ENCODE data around the gene MTERF2.
"Not testable (repeated sequence)": the region's sequence is repeated elsewhere in the genome, so short reads cannot be mapped to it uniquely, and the experiment has no call there.

The MTERF2 gene

GRCh38 chr12:106986625-106987389 lies at the start of gene MTERF2:
MTERF2 (minus strand) TSS chr12:106987146; CDS start chr12:106978714, 8,432 bp downstream.
- Mint-ChIP-seq H3K27me3 (no peaks in the 10 kb centered on the region), H3K36me3 (ENCODE audit: low read depth) (peaks cover 38% of the 10 kb centered on the region), H3K27ac (peak within 1 kb of the TSS; percentile 87), H3K9me3 (peaks cover 8% of the 10 kb centered on the region), H3K4me1 (ENCODE audit: low read depth) (peaks cover 55% of the 10 kb centered on the region), H3K4me3 (peak within 1 kb of the TSS; percentile 85)
- peak; percentile 86 for DNase-seq

GRCh38 chr12:107035733-107036132 lies 48.8 kb upstream of the MTERF2 start:
- H3K27ac Mint-ChIP-seq: no peak overlapping the region
- no peak for DNase-seq
- no peak overlapping the region for H3K4me3 Mint-ChIP-seq
- H3K4me1 Mint-ChIP-seq (ENCODE audit: low read depth): peaks cover 36% of the 10 kb centered on the region
- no peaks in the 10 kb centered on the region for H3K27me3 Mint-ChIP-seq
- peaks cover 2% of the 10 kb centered on the region for H3K9me3 Mint-ChIP-seq
- H3K36me3 Mint-ChIP-seq (ENCODE audit: low read depth): peaks cover 32% of the 10 kb centered on the region

- Mint-ChIP-seq H3K4me3 (no peak overlapping the region), H3K9me3 (no peaks in the 10 kb centered on the region), H3K27me3 (no peaks in the 10 kb centered on the region), H3K36me3 (ENCODE audit: low read depth) (peaks cover 27% of the 10 kb centered on the region), H3K4me1 (ENCODE audit: low read depth) (peaks cover 44% of the 10 kb centered on the region), H3K27ac (no peak overlapping the region)
- no peak for DNase-seq
Measured at GRCh38 chr12:107033758-107034739, 47.1 kb upstream of the MTERF2 start.

- Mint-ChIP-seq H3K4me3 (no peak overlapping the region), H3K27ac (no peak overlapping the region), H3K4me1 (ENCODE audit: low read depth) (peaks cover 51% of the 10 kb centered on the region), H3K36me3 (ENCODE audit: low read depth) (peaks cover 17% of the 10 kb centered on the region), H3K9me3 (no peaks in the 10 kb centered on the region), H3K27me3 (no peaks in the 10 kb centered on the region)
- DNase-seq: no peak
Measured at GRCh38 chr12:107032266-107032665, 45.3 kb upstream of the MTERF2 start.

GRCh38 chr12:107031061-107031460 lies 44.1 kb upstream of the MTERF2 start:
- Mint-ChIP-seq H3K9me3 (no peaks in the 10 kb centered on the region), H3K4me1 (ENCODE audit: low read depth) (peaks cover 59% of the 10 kb centered on the region), H3K36me3 (ENCODE audit: low read depth) (peaks cover 6% of the 10 kb centered on the region), H3K27me3 (no peaks in the 10 kb centered on the region), H3K4me3 (no peak overlapping the region), H3K27ac (no peak overlapping the region)
- no peak for DNase-seq

- DNase-seq: no peak
- no peak overlapping the region for H3K4me3 Mint-ChIP-seq
- no peaks in the 10 kb centered on the region for H3K9me3 Mint-ChIP-seq
- no peaks in the 10 kb centered on the region for H3K36me3 Mint-ChIP-seq (ENCODE audit: low read depth)
- peaks cover 57% of the 10 kb centered on the region for H3K4me1 Mint-ChIP-seq (ENCODE audit: low read depth)
- H3K27me3 Mint-ChIP-seq: no peaks in the 10 kb centered on the region
- no peak overlapping the region for H3K27ac Mint-ChIP-seq
Measured at GRCh38 chr12:107029081-107029480, 42.1 kb upstream of the MTERF2 start.

- peak overlapping the region; percentile 73 for H3K27ac Mint-ChIP-seq
- no peaks in the 10 kb centered on the region for H3K27me3 Mint-ChIP-seq
- no peaks in the 10 kb centered on the region for H3K36me3 Mint-ChIP-seq (ENCODE audit: low read depth)
- no peak for DNase-seq
- H3K4me3 Mint-ChIP-seq: no peak overlapping the region
- peaks cover 56% of the 10 kb centered on the region for H3K4me1 Mint-ChIP-seq (ENCODE audit: low read depth)
- no peaks in the 10 kb centered on the region for H3K9me3 Mint-ChIP-seq
Measured at GRCh38 chr12:107027636-107028053, 40.7 kb upstream of the MTERF2 start.

GRCh38 chr12:107026806-107027635 lies 40.1 kb upstream of the MTERF2 start:
- Mint-ChIP-seq H3K4me3 (no peak overlapping the region), H3K27ac (peak overlapping the region; percentile 73), H3K36me3 (ENCODE audit: low read depth) (no peaks in the 10 kb centered on the region), H3K9me3 (no peaks in the 10 kb centered on the region), H3K27me3 (no peaks in the 10 kb centered on the region), H3K4me1 (ENCODE audit: low read depth) (peaks cover 54% of the 10 kb centered on the region)
- DNase-seq: no peak

GRCh38 chr12:107026356-107026755 lies 39.4 kb upstream of the MTERF2 start:
- Mint-ChIP-seq H3K27ac (peak overlapping the region; percentile 73), H3K4me1 (ENCODE audit: low read depth) (peaks cover 50% of the 10 kb centered on the region)
- H3K4me3 Mint-ChIP-seq; H3K36me3 Mint-ChIP-seq (ENCODE audit: low read depth); DNase-seq; H3K9me3 Mint-ChIP-seq; H3K27me3 Mint-ChIP-seq: not testable (repeated sequence)

- no peaks in the 10 kb centered on the region for H3K9me3 Mint-ChIP-seq
Measured at GRCh38 chr12:107025671-107026070, 38.7 kb upstream of the MTERF2 start.

GRCh38 chr12:107019546-107019945 lies 32.6 kb upstream of the MTERF2 start:
- Mint-ChIP-seq H3K27me3 (no peaks in the 10 kb centered on the region), H3K9me3 (no peaks in the 10 kb centered on the region), H3K4me3 (no peak overlapping the region), H3K27ac (no peak overlapping the region), H3K4me1 (ENCODE audit: low read depth) (peaks cover 6% of the 10 kb centered on the region), H3K36me3 (ENCODE audit: low read depth) (peaks cover 49% of the 10 kb centered on the region)
- no peak for DNase-seq

More at GRCh38 chr12:107025671-107026070, 38.7 kb upstream of the MTERF2 start:
- peaks cover 46% of the 10 kb centered on the region for H3K4me1 Mint-ChIP-seq (ENCODE audit: low read depth)
- no peaks in the 10 kb centered on the region for H3K27me3 Mint-ChIP-seq
- peaks cover 11% of the 10 kb centered on the region for H3K36me3 Mint-ChIP-seq (ENCODE audit: low read depth)
- H3K4me3 Mint-ChIP-seq: no peak overlapping the region
- no peak overlapping the region for H3K27ac Mint-ChIP-seq
- DNase-seq: no peak

- Mint-ChIP-seq H3K4me3 (no peak overlapping the region), H3K27ac (no peak overlapping the region), H3K27me3 (no peaks in the 10 kb centered on the region), H3K4me1 (ENCODE audit: low read depth) (no peaks in the 10 kb centered on the region), H3K36me3 (ENCODE audit: low read depth) (peaks cover 64% of the 10 kb centered on the region), H3K9me3 (no peaks in the 10 kb centered on the region)
- DNase-seq: no peak
Measured at GRCh38 chr12:107017042-107017441, 30.1 kb upstream of the MTERF2 start.

GRCh38 chr12:107014055-107014454 lies 27.1 kb upstream of the MTERF2 start:
- H3K27ac Mint-ChIP-seq: no peak overlapping the region
- H3K4me1 Mint-ChIP-seq (ENCODE audit: low read depth): peaks cover 2% of the 10 kb centered on the region
- H3K4me3 Mint-ChIP-seq: no peak overlapping the region
- H3K27me3 Mint-ChIP-seq: no peaks in the 10 kb centered on the region
- no peaks in the 10 kb centered on the region for H3K9me3 Mint-ChIP-seq
- peaks cover 52% of the 10 kb centered on the region for H3K36me3 Mint-ChIP-seq (ENCODE audit: low read depth)
- DNase-seq: no peak
